Muscle layer of duodenum (tissue), 2 donors: Measurements from ENCODE around the gene LIX1L.

Experiments used
- H3K27ac ChIP-seq: one replicate; pipeline ENCODE4 v1.7.0; 2013; ENCODE audit warnings: mild to moderate bottlenecking, low read length
- H3K27me3 ChIP-seq: one replicate; pipeline ENCODE4 v1.7.0; 2013; ENCODE audit warnings: low read depth, mild to moderate bottlenecking, control low read depth, low read length
- H3K36me3 ChIP-seq, 2 donors: one replicate each; pipeline ENCODE4 v1.7.0; 2013; ENCODE audit warnings: low read length in 2 of 2, control low read depth in 1 of 2, mild to moderate bottlenecking in 1 of 2; ENCODE audit not compliant: insufficient read depth in 2 of 2, control insufficient read depth in 1 of 2
- H3K4me1 ChIP-seq, 2 donors: one replicate each; pipeline ENCODE4 v1.7.0; 2013; ENCODE audit warnings: low read length in 2 of 2, mild to moderate bottlenecking in 2 of 2, control low read depth in 1 of 2, moderate library complexity in 1 of 2; ENCODE audit not compliant: insufficient read depth in 2 of 2, control insufficient read depth in 1 of 2
- H3K4me3 ChIP-seq, 2 donors: one replicate each; pipeline ENCODE4 v1.7.0; 2013; ENCODE audit warnings: low read length in 2 of 2, low read depth in 1 of 2, mild to moderate bottlenecking in 1 of 2
- H3K9me3 ChIP-seq, 2 donors: one replicate each; pipeline ENCODE4 v1.7.0; 2013; ENCODE audit warnings: low read length in 2 of 2, control low read depth in 1 of 2, mild to moderate bottlenecking in 1 of 2; ENCODE audit not compliant: control insufficient read depth in 1 of 2
- donor health status: healthy.

The LIX1L gene

DNA sequence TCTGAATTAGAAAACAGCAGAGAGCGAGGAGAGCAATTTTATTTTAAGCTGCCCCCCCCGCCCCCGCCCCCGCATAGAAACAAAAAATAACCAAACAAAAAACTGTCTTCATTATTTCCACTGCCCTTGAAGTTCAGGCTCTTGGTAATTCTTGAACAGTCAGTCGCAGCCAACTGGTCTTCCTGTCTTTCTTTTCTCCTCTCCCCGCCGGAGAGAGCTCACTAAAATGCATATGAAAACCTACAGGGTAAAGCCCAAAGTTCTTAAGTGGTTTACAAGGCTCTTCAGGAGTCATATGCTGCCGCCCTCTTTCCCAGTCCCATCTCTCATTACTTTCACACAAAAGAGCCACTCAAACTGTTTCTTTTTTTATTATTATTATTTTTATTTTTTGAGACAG, 71.0 kb downstream of the LIX1L start:
- H3K36me3 ChIP-seq: peaks cover 0 to 4% of the 10 kb centered on the region in 2 donors
- no peaks in the 10 kb centered on the region for H3K27me3 ChIP-seq
- no peaks in the 10 kb centered on the region for H3K9me3 ChIP-seq
- peaks cover 11 to 15% of the 10 kb centered on the region in 2 donors for H3K4me1 ChIP-seq
- no peak overlapping the region for H3K4me3 ChIP-seq
- no peak overlapping the region for H3K27ac ChIP-seq

DNA sequence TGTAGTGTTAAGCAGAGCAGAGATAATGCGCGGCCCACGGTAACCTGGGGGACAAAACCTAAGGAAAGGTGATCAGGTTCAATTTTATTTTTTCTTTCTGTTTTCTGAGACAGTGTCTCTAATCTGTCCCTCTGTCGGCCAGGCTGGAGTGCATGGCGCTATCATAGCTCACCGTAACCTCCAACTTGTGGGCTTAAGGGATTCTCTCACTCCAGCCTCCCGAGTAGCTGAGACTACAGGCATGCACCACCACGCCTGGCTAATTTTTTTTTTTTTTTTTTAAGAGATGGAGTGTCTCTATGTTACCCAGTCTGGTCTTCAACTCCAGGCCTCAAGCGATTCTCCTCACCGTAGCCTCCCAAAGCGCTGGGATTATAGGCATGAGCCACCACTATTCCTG, 71.4 kb downstream of the LIX1L start:
- Histone ChIP-seq H3K4me3 (peak overlapping the region; percentile 56 to 89), H3K27ac (no peak overlapping the region), H3K27me3 (no peaks in the 10 kb centered on the region), H3K4me1 (peaks cover 7 to 11% of the 10 kb centered on the region in 2 donors), H3K9me3 (no peaks in the 10 kb centered on the region), H3K36me3 (no peaks in the 10 kb centered on the region)

DNA sequence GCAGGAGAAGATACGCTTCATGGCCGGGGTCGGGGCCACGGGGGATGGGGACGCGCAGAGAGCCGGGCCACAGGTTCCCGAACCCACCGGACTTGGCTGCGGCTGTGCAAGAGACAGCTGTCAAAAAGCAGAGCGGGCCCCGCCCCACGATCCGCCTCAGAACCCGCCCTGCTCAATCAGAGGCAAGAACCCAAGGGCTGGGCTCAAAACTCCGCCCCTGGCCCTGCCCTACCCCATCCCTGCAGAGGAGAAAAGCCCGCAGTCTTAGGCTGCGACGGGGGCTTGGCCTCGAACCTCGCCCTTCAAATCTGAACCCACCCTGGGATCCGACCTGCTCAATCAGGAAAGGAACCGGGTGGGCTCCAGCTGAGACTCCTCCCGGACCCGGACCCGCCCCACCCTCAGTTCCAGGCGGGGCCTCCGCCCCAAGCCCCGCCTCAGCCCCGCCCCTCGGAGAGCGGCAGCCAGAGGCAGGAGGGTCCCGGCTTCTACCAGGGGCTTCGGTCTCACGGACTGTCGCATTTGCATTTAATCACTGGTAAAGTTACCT, 72.0 kb downstream of the LIX1L start, which contains the start of gene ANKRD35:
ANKRD35 (minus strand) TSS at position 129 of the 550 bp plus-strand sequence; CDS start at position 21, 108 bp downstream.
- H3K36me3 ChIP-seq: no peaks in the 10 kb centered on the region
- peaks cover under 1 to 8% of the 10 kb centered on the region in 2 donors for H3K4me1 ChIP-seq
- no peak within 1 kb of the TSS for H3K27ac ChIP-seq
- peak within 1 kb of the TSS; percentile 56 to 89 for H3K4me3 ChIP-seq
- H3K9me3 ChIP-seq: no peaks in the 10 kb centered on the region
- no peaks in the 10 kb centered on the region for H3K27me3 ChIP-seq

DNA sequence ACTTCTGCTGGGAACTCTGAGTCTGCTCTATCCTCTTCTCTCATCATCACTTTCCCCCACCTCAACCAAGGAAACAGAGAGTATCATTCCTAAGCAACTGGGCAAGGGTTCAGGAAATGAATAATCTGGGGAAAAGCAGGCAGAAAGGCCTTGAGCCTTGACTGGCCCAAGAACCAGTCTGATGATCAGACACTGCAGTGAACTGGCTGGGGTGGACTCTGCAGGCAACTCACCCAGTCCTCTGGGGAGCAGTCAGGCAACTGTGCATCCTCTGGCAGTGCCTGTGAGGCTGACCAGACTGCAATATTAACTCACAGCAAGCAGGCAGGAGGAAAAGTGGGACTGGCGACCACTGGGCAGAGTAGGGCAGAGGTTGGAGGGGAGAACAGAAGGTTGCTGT, 73.1 kb downstream of the LIX1L start:
- Histone ChIP-seq H3K27me3 (no peaks in the 10 kb centered on the region), H3K4me1 (peaks cover 0 to 8% of the 10 kb centered on the region in 2 donors), H3K4me3 (no peak overlapping the region), H3K27ac (no peak overlapping the region), H3K36me3 (no peaks in the 10 kb centered on the region), H3K9me3 (no peaks in the 10 kb centered on the region)
